Gastroesophageal sphincter (tissue), 3 donors: ENCODE results near the gene FOXE3.

ENCODE experiments used
- EP300 ChIP-seq: sonication (generic); formaldehyde crosslinking; IDR thresholded peaks from one replicate; pipeline ENCODE4 v1.6.1; 2017; ENCODE audit warnings: antibody characterized with exemption, mild to moderate bottlenecking
- POLR2A ChIP-seq, 2 donors: fragments of 450-650 bp; IDR thresholded peaks; one replicate each; pipeline ENCODE4 v1.6.1; 2017; ENCODE audit warnings: antibody characterized with exemption in 2 of 2, mild to moderate bottlenecking in 2 of 2, moderate library complexity in 1 of 2
- TF ChIP-seq, protein P1 (sequence below), 4 experiments: fragments of 200-600 bp in 2 of 4; fragments of 450-650 bp in 2 of 4; sonication (generic) in 1 of 4; IDR thresholded peaks; one replicate each; pipeline ENCODE4 v1.5.1; 2017 to 2019; ENCODE audit warnings: antibody characterized with exemption in 4 of 4, mild to moderate bottlenecking in 2 of 4, moderate library complexity in 2 of 4

DNA sequence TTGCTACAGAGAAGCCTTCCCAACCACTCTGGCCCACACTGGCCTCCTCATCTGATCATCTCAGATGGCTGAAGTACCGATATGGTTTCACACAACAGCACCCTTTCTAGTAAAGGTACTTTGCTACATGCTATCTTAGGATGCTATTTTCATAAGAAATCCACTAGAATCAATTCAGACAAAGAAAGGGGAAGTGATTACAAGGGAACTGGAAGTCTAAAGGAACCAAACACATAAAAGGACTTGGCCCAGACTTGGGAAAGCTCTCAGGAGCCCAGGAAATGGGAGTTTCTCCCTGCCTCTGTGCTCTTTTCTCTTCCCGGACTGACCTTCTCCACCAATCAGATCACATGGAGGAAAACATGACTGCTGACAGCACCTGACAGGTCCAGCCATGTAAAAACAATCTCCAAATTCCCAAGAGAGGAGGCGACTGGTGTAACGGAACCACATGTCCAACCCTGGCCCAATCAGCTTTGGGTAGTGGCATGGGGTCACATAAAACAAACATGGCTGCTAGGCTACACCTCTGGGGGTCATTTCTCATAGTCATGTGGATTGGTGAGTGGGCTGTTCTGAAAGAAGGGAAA is 12.7 kb upstream of the FOXE3 start:
- TF ChIP-seq EP300 (no peak), POLR2A (IDR thresholded peaks at IDR 0.05) (no peak)
- TF ChIP-seq, protein P1, sequence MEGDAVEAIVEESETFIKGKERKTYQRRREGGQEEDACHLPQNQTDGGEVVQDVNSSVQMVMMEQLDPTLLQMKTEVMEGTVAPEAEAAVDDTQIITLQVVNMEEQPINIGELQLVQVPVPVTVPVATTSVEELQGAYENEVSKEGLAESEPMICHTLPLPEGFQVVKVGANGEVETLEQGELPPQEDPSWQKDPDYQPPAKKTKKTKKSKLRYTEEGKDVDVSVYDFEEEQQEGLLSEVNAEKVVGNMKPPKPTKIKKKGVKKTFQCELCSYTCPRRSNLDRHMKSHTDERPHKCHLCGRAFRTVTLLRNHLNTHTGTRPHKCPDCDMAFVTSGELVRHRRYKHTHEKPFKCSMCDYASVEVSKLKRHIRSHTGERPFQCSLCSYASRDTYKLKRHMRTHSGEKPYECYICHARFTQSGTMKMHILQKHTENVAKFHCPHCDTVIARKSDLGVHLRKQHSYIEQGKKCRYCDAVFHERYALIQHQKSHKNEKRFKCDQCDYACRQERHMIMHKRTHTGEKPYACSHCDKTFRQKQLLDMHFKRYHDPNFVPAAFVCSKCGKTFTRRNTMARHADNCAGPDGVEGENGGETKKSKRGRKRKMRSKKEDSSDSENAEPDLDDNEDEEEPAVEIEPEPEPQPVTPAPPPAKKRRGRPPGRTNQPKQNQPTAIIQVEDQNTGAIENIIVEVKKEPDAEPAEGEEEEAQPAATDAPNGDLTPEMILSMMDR (IDR thresholded peaks at IDR 0.05): no peak
